Ovary (tissue), 3 donors: ENCODE data around the gene C5orf24.

ENCODE experiments used
- EP300 ChIP-seq: sonication (generic); formaldehyde crosslinking; IDR thresholded peaks from one replicate; pipeline ENCODE4 v1.6.1; 2017; ENCODE audit warnings: antibody characterized with exemption
- POLR2A ChIP-seq: fragments of 450-650 bp; IDR thresholded peaks from one replicate; pipeline ENCODE4 v1.6.1; 2017; ENCODE audit warnings: antibody characterized with exemption, mild to moderate bottlenecking, moderate library complexity
- TF ChIP-seq, protein P1 (sequence below), 3 donors: fragments of 450-650 bp in 2 of 3; fragments of 200-600 bp in 1 of 3; IDR thresholded peaks; one replicate each; pipeline versions ENCODE4 v1.5.1 to v1.8.0; 2016 to 2022; ENCODE audit warnings: antibody characterized with exemption in 3 of 3, mild to moderate bottlenecking in 1 of 3
- donor health status: DM: no; HTN: no; CAD: no.

DNA sequence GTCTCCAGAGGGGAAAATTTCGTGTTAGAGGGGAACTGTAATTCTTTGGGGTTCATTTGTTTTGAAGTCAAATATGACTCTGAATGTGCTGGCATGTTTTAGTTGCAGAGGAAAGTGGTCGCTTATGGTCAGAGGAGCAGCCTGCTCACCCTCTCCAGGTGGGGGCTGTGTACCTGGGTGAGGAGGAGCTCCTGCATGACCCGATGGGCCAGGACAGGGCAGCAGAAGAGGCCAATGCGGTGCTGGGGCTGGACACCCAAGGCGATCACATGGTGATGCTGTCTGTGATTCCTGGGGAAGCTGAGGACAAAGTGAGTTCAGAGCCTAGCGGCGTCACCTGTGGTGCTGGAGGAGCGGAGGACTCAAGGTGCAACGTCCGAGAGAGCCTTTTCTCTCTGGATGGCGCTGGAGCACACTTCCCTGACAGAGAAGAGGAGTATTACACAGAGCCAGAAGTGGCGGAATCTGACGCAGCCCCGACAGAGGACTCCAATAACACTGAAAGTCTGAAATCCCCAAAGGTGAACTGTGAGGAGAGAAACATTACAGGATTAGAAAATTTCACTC, 41.9 kb downstream of the C5orf24 start:
- TF ChIP-seq, protein P1, sequence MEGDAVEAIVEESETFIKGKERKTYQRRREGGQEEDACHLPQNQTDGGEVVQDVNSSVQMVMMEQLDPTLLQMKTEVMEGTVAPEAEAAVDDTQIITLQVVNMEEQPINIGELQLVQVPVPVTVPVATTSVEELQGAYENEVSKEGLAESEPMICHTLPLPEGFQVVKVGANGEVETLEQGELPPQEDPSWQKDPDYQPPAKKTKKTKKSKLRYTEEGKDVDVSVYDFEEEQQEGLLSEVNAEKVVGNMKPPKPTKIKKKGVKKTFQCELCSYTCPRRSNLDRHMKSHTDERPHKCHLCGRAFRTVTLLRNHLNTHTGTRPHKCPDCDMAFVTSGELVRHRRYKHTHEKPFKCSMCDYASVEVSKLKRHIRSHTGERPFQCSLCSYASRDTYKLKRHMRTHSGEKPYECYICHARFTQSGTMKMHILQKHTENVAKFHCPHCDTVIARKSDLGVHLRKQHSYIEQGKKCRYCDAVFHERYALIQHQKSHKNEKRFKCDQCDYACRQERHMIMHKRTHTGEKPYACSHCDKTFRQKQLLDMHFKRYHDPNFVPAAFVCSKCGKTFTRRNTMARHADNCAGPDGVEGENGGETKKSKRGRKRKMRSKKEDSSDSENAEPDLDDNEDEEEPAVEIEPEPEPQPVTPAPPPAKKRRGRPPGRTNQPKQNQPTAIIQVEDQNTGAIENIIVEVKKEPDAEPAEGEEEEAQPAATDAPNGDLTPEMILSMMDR (IDR thresholded peaks at IDR 0.05), result no peak
- TF ChIP-seq POLR2A (no peak), EP300 (no peak)
